GM18505 (cell line): ENCODE data around the gene IPPK.
A peak's percentile ranks its signal among the peaks of the same experiment; 100 is the strongest.

ENCODE experiments used
- ATAC-seq: cut with Tn5 transposase; IDR thresholded peaks from one replicate; pipeline ENCODE4 v1.9.1; 2021; ENCODE audit not compliant: unreplicated experiment
- POLR2A ChIP-seq: IDR thresholded peaks from 4 replicates; pipeline ENCODE4 v1.6.1; 2011; ENCODE audit warnings: borderline replicate concordance; ENCODE audit not compliant: insufficient read depth, insufficient read length; ENCODE audit errors: extremely low read depth

Gene IPPK

GRCh38 chr9:92679413-92680165 is 9.7 kb upstream of the IPPK start:
- no peak for TF ChIP-seq POLR2A
- no peak for ATAC-seq

GRCh38 chr9:92671323-92671722 is 1.4 kb upstream of the IPPK start:
- ATAC-seq = no peak
- TF ChIP-seq POLR2A = no peak

DNA sequence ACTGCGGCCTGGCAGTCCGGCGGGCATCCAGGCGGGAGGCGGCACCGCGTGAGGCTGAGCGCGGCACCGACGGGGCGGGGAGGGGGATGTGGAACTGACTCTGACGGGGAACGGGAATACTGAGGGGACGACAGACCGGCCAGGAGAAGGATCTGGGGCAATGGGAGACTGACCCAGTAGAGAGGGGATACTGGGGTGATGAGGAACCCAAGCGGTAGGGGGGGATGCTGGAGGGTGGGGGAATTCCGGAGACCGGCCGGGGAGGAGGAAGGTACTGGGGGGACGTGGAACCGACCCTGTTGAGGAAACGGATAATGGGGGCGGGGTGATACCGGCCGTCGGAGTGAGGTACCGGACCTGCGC is 423 bp downstream of the IPPK start:
- no peak for ATAC-seq
- TF ChIP-seq POLR2A = no peak

GRCh38 chr9:92668746-92669526 is 995 bp downstream of the IPPK start:
- TF ChIP-seq POLR2A = peak; percentile 46

GRCh38 chr9:92666912-92667532 is 2.9 kb downstream of the IPPK start:
- ATAC-seq = no peak
- no peak for TF ChIP-seq POLR2A

More at GRCh38 chr9:92668746-92669526, 995 bp downstream of the IPPK start:
- peak; percentile 2 for ATAC-seq

DNA sequence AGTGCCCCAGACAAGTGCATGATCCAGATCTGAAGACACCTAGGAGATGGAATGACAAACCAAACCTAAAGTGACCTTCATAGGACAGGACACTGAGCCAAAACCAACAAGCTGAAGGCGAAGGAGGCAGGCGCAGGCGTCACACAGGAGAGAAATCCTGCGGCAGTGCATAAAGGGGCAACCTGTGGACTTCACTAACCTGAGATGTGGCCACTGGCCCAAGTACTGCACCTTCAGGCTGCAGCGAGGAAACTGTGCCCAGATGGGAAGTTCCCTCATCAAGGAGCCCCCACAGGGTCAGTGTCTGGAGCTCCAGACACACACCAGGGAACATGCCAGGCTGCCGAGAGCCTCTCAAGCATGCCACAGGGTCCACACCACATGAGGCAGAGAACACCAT is 3.7 kb downstream of the IPPK start:
- ATAC-seq = no peak
- no peak for TF ChIP-seq POLR2A

GRCh38 chr9:92665836-92666235 is 4.1 kb downstream of the IPPK start:
- no peak for ATAC-seq
- TF ChIP-seq POLR2A = no peak

DNA sequence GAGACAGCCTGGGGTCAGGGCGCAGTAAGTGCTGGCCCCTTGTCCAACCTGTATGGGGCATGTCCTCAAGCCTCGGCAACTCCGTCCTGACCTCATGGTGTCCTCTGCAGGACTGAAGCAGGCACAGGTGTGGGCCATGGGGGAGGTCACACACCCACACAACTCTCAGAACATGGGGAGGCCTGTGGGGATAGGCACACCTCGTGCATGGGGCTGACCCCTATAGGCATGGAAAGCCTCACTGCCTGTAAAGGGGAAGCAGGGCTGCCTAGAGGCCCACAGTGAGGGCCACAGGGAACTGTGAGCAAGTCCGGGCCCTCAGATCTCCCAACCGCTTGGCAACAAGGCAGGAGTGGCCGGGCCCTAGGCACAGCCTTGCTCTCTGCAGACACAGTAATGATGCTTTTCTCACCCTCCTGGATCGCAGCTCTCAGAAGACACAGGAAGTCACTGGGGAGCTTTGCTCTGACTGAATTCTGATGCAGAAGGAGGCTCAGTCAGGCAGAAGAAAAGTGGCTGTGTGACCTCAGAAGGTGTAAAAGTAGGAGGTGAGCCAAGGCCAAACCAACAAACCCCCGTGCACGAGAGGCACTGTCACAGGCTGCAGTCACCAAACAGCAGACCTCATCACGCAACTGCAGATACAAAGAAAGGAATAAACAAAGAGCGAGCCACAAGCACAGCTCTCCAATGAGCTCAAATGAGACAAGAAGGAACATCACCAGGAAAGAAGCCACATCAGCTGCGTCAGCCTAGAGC is 5.4 kb downstream of the IPPK start:
- no peak for TF ChIP-seq POLR2A
- ATAC-seq = peak; percentile 40

DNA sequence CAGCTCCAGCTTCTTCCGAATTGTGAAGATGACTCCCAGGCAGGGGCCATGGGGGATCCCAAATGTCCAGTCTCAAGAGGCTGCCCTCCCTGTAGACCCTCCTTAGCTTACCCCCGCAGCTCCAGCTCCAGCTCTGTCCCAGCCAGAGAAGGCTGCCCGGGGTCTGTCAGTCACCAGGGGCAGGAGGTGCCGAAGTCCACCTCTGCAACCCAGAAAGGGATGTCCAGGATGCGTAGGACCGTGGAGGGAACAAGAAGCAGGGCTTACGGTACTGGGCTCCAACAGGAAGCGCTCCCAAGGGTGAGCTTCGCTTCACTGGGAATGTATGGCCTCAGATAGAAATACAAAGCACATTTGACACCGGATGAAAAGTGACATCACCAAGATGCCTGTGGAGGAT is 6.0 kb downstream of the IPPK start:
- no peak for TF ChIP-seq POLR2A
- no peak for ATAC-seq

DNA sequence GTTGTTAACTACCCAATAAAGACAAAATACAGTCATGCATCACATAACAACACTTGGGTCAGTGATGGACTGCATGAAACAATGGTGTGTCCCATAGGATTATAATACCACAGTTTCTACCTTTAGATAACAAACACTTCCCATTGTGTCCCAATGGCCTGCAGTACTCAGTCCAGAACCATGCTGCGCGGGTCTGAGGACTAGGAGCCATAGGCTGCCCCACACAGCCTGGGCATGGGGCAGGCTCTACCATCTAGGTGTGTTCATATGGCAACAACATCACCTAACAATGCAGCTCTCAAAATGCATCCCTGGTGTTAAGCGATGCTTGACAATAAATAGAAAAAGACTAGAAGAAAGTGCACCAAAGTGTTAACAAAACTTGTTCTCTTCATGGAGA is 6.8 kb downstream of the IPPK start:
- no peak for ATAC-seq
- no peak for TF ChIP-seq POLR2A

DNA sequence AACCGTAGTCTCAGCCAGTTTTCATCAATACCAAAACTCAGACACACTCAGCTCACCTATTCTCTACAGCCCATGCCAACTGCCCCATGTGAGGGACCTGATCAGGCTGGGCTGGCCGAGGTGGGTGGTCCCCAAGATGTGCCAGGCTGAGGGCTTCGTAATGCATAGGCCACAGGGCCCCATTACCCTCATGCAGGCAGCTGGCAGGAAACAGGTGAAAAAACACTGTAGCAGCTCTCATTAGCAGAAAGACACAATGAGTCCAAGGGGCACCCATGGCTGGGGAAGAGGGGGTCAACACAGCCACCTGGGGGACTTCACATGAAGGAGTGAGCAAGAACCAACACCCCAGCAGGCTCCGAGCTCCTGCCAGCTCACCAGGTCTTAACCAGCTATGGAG is 8.2 kb downstream of the IPPK start:
- TF ChIP-seq POLR2A = no peak
- ATAC-seq = no peak

GRCh38 chr9:92661127-92661526 is 8.8 kb downstream of the IPPK start:
- TF ChIP-seq POLR2A = no peak
- no peak for ATAC-seq

- ATAC-seq = no peak
- TF ChIP-seq POLR2A = no peak
Measured at GRCh38 chr9:92660266-92660665, 9.7 kb downstream of the IPPK start.
